GM13977 (cell line): Measurements from ENCODE around the gene C3.

Experiments used
- DNase-seq: peaks from one replicate; pipeline ENCODE4 v3.0.0; 2012; ENCODE audit warnings: low spot score
- CTCF ChIP-seq: IDR thresholded peaks from 2 replicates; pipeline ENCODE4 v1.5.1; 2012; ENCODE audit warnings: mild to moderate bottlenecking, control low read depth; ENCODE audit not compliant: insufficient read depth; ENCODE audit errors: extremely low read depth, missing control alignments
- in situ Hi-C: fragments of 300-500 bp; cut with MboI; formaldehyde crosslinking; loops from one replicate; pipeline ENCODE4 v1.12.0; 2022; ENCODE audit warnings: low sequenced_read_pairs, low pct_unique_long_range_greater_than_20kb, mixed read lengths, inconsistent platforms; ENCODE audit not compliant: unreplicated experiment

The C3 gene

DNA sequence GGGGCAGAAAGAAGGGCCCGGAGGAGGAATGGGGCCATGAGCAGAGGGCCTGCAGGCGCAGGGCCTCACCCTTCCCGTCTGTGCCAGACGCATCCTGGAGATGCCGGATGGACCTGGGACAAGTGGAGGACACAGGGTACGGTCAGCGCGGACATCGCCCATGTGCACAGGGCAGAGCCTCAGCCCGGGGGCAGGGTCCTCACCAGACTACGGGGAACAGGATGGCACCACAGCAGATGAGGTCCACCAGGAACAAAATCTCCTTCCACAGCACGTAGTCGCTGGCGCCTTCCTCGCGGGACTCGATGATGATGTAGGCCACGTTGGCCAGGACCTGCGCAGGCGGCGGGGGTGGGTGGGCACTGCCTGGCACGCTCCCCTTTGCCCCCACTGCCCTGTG, 11.4 kb upstream of the C3 start:
- TF ChIP-seq CTCF = no peak
- in situ Hi-C loops = loop anchor here (10.0 kb wide), 1 partner anchor 207 kb away; no protein-coding TSS in a partner anchor
- no peak for DNase-seq

DNA sequence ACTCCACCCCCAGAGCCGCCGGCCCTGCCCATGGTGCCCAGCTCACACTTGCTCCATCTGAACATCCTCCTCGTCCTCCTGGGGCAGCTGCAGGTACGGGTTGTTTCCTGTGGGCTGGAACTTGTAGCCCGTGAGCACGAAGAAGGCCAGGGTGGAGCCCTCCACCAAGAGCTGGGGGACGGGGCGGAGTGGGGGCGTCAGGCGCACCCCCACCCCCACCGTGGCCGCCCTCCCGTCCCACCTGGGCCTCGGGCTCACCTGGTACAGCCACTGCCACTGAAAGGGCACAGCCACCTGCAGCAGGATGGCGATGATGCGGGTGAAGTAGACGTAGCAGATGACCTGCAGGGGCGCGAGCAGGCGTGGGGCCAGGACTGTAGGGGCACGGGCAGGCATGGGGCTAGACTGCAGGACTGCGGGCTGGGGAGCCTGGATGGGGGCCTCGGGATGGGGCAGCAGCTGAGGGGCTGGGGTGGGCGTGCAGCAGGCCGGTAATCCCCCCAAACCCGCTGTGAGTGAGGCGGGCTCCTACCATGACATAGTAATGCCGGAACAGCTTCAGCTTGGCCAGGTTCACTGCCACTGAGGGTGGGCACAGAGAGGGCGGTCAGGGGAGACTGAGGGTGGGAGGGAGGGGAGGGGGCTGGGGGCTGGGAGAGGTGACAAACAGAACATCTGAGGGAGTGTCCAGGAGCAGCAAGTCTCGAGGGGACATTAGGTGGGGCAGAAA, 10.7 kb upstream of the C3 start:
- TF ChIP-seq CTCF = no peak
- DNase-seq = no peak
- in situ Hi-C loops = loop anchor here (10.0 kb wide), 1 partner anchor 206 kb away; no protein-coding TSS in a partner anchor

DNA sequence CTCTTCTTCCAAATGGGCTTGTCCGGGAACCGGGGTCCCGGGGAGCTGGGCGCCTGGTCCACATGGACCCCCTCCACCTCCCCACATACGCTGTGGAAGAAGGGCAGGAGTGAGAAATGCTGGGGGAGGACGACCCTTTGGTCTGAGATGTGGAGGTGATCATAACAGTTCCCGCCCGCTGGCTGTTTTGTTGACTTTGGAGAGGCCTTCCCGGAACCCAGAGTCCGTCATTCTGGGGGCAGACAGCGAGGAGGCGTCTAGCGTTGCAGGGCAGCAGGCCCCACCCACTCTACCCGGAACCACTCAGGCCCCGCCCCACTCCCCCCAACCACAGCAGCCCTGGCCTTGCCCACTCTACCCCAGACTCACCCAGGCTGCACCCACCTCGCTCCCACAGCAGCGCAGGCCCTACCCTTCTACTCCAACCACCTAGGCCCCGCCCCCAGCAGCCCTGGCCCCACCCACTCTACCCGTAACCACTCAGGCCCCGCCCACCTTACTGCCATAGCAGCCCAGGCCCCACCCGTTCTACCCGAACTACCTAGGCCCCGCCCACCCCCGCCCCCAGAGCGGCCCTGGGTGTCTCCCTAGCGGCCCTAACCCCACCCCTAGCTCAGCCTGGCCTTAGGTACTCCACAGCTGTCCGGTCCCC, 9.8 kb upstream of the C3 start:
- TF ChIP-seq CTCF = no peak
- in situ Hi-C loops = loop anchor here (10.0 kb wide), 1 partner anchor 205 kb away; no protein-coding TSS in a partner anchor
- no peak for DNase-seq

DNA sequence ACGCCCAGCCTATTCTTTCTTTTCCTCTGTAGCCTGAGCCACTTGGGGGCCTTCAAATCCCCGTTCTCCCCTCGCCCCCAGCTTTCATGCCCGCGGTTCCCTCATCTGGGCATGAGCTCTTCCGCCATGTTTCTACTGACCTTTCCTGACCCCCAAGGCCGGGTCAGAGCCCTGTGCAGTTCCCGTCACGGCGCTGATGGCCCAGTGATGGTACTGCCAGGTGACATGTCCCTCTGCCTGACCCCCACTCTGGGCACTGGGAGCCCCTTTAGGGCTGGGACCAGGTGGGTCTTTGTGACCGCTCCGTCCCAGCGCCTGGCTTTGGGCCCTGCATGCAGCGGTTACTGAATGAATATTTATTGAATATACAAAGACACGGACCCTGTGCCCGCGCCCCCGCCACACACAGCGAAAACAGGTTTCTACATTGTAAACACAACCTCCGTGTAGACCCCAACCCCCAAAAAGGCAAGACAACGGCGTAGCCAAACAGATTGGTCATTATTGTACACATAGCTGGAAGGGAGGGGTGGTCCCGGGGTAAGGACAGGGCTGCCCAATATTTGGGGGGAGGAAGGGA, 9.2 kb upstream of the C3 start:
- no peak for TF ChIP-seq CTCF
- in situ Hi-C loops = loop anchor here (10.0 kb wide), 1 partner anchor 205 kb away; no protein-coding TSS in a partner anchor

GRCh38 chr19:6728346-6728745, 7.9 kb upstream of the C3 start:
- in situ Hi-C loops = no loop called here
- DNase-seq = no peak
- no peak for TF ChIP-seq CTCF

More for the DNA sequence above, 9.2 kb upstream of the C3 start:
- DNase-seq = no peak

DNA sequence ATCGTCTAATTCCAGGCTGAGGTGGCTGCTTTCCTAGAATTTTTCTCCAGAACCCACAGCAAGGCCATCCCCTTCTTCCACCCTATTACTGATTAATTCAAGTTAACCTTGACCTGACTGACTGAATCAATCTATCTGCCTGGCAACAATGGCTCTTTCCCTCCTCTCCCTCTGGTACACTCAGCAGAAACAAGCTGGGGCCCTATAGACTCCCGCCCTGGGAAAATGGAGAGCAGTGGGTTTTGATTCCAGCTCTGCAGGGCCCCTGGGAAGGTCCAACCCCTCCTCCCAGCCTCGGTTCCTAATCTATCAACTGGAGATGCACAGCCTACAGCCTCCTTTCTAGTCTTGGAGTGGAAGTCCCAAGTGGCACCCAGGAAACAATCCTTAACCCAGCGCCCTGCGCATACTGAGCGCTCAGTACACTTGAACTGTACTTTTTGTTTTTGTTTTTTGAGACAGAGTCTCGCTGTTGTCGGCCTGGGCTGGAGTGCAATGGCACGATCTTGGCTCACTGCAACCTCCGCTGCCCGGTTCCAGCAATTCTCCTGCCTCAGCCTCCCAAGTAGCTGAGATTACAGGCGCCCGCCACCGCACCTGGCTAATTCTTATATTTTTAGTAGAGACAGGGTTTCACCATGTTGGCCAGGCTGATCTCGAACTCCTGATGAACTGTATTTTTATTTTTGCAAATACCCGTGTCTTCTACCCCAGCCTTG, 5.2 kb upstream of the C3 start:
- TF ChIP-seq CTCF = no peak
- in situ Hi-C loops = no loop called here
- no peak for DNase-seq
